HPDE6-E6E7 (cell line): ENCODE measurements around the gene PALM2AKAP2.

Source experiments
- DNase-seq: peaks from one replicate; pipeline ENCODE4 v3.0.0; 2011; ENCODE audit warnings: missing footprints; ENCODE audit errors: extremely low spot score

The PALM2AKAP2 gene

DNA sequence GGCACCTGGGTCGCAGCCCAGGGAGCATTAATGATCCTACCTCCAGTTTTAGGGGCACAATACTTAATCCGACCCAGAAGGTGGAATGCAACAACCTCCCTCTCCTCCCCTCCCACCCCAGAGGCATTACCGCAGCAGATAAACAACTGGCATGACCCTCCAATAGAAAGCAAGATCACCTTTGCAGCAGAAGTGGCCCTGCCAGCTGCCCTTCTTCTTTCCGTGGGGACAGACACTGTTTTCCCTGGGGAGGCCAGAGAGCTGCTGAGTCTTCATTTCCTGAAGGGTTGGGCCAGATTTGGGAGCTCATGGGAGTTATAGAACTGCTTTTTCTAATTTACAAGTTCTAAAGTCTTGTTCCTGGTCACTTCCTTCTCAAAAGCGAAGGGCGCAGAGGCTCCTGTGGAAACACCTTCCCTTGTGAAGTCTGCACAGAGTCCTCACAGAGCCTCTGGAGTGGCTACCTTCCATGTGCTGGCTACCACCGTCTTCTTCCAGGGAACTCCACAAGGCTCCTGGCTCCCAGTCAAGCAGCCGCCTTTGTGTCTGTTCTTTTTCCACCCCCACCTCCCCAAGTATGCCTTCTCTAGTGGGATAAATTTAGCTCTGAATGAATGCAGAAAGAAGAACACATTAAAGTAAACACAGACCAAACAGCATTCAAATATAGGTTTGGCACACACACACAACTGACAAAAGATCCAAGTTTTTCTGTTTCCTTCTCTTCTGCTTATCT is 8.0 kb upstream of the PALM2AKAP2 start:
- DNase-seq: no peak

DNA sequence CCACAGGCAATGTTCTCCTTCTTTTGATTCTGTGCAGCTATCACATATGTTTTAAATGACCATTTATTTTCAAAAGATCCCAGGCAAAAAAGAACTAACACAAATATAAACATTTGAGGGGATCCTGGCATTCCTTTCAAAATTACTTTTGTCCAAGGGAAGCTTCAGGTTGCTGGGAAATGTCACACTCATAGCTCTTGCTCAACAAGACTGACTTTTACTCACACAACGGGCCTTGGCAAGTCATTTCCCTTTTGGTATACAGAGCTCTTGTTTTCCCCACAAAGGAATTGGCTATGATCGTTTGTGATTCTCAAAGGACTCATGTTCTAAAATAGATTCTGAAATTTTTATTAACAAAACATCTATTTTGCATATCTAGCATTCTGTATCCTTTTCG is 4.5 kb upstream of the PALM2AKAP2 start:
- no peak for DNase-seq

DNA sequence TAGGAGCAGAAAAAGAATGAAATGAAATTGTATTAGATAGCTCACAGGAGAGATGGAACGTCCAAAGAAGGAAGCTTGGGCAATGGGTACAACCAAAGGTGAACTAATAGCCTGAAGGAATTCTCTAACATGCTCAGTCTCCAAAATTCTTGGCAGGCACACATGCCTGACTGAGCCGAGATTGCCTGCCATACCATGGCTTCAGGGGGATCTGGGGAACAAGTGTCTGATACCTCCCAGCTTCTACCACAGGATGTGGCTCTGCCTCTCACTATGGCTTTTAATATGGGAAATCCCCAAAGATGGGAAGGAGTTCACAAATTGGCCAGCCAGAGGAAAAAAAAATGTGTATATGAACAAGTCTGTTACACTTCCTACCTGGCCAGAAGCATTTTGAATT is 3.6 kb upstream of the PALM2AKAP2 start:
- no peak for DNase-seq

DNA sequence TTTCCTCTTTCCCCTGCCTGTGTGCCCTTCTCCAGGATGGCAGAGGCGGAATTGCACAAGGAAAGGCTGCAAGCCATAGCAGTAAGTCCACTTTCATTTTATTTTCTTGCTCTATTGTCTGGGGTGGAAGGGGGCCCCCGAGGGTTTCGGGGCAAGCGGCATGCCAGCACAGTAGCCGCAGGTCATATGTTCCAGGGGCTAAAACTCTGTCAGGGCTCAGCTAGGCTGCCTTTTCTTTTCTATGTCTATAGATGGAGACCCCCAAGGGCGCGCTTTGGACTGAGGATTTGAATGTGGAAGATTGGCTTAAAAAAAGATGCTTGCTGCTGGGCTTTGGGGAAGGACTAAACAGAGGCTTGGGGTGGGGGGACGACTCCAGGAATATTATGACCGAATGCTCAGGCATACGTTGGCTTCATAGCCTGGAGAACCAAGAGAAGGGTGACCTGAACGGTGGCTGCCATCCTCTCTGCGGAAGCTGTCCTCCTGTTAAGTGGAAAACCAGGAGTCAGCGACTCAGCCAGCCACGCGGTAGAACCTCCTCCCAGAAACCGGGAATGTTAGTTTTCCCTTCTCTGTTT is 545 bp downstream of the PALM2AKAP2 start:
- no peak for DNase-seq

DNA sequence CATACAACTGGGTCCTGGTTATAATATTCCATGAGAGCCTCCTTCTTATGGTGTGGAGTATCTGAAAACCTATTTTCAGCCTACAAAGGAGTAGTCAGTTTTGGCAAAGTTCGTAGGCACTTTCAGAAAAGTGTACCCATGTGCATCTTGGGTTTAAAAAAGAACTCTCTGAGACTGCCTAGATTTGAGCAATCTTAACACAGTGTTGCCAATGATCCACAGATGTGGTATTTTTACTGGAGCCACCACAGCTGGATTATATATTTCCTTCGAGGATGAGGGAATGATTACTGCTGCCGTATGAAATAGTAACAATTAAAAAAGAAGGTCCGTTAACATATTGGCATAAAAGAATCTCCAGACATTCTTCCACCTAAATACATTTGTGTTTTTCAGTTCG is 1.1 kb downstream of the PALM2AKAP2 start:
- no peak for DNase-seq

DNA sequence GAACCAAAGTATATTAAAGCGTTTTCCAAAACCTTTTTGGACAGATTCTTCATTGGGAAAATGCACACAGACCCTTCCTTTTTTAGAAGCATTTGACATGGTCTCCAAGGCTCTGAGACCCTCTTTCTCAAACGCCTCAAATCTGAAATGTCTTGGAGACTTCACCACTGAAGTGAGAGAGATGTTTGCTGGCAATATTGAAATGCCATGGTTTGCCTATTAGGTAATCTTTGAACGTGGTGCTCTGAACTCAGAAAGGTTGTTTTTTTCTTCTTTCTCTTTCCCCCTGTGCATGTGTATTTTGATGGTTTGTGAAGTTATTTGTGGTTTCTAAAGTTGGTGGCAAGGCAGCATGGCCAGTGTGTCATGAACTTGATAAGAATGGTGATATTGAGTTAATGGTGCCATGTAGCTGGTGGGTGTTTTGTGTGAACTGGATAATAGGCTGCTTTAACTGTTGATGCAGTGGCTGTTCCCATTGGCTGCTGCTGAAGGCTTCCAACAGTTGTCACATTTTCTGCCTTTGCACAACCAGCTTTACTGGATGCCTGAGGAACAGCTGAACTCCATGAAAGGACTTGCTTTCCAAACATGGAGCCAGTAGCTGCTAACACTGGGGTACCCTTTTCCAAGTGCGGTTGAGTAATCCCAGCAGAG is 1.7 kb downstream of the PALM2AKAP2 start:
- no peak for DNase-seq

DNA sequence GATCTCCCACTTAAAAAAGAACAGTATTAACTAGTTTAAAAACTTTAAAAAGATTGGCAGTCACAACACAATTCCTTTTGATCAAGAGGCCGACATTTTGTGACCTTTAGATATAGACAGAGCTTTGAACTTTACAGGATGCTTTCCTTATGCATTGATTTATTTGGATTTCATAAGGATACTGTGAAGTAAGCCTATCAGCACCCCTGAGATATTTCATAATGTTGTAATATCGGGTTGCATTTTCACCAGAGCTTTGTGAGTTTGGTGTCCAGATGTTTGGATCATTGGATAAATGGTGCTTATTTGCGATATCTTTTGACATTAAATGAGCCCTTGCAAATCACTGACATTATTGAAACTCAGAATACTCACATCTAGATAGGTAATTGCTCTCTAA is 7.7 kb downstream of the PALM2AKAP2 start:
- DNase-seq: no peak

DNA sequence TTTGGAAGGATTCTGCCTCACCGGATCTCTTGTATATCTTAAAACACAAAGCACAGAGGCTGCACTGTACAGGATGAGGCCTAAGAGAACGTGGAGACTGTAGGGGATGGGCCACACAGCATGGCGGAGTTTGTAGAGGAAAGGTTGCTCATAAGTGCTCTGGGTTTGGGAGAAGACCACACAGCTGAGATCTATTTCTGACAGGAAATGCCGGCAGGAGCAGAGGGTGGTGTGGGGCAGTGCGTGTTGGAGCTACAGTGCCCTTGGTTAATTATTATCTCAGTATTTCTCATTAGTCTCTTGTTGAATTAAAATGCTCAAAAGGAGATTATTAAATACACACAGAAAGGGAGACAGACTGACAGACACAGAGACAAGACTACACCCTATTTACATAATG is 9.6 kb downstream of the PALM2AKAP2 start:
- DNase-seq: no peak

DNA sequence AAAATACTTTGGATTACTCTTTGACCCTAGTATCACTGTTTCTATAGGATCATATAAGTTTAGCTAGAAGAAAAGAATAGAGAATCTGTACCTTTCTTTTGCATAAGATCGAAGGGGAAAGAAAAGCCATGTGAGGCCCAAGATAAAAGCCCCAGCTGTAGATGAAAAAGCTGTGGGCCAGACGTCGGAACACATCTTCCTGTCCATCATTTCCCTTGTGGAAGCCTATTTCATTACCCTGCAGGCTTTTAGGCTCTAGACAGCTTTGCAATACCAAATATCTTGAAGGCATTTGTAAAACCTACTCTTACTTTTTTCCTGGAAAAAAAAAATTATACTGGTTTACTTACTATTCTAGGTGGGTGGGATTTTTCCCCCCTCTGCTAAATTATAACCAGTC is 10.0 kb downstream of the PALM2AKAP2 start:
- DNase-seq: no peak

DNA sequence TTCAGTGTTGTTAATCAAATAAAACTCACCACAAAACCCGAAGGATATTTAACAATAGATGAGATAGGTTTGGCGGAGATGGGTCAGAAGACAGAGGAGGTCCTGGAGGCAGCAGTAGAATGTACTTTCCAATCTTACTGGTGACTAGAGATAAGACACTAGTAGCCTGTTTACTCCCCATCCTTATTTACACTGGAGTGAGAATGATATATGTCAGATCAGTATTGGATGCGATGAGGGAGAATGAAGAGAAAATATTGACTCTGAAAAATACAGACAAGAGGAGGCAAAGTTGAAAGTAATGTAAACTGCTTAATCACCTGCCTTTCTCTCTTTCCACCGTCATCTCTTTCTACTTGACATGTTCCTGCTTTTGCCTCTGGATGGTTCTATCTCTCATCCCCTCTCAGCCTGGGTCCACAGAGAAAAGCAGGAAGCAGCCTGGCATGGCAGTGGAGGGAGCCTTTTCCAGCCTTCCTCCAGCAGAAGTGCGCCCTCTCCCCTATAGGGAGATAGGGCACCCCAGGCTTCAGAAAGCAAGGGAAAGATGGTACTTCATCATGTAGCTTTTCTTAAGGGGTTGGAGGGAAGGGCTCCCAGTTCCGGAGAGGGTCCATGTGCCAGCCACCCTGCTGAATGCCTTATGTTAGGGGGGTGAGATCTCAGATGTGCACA is 11.1 kb downstream of the PALM2AKAP2 start:
- no peak for DNase-seq

DNA sequence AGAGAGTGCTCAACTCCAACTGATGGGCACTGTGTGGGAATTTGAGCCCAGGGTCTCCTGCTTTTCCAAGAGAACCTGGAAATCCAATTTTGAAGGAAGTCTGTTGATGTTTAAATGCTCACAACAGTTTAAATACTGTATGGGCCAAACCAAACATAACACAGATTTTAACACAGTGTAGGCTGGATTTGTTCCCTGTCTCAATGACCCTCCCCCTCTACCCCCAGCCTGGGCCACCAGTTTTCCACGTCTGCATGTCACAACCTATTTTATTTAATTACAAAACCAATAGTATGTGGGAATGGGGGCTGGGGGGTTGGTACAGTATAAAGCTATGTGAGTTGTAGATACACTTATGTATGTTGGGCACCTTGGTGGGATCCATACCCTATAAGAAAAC is 11.7 kb downstream of the PALM2AKAP2 start:
- DNase-seq: no peak

DNA sequence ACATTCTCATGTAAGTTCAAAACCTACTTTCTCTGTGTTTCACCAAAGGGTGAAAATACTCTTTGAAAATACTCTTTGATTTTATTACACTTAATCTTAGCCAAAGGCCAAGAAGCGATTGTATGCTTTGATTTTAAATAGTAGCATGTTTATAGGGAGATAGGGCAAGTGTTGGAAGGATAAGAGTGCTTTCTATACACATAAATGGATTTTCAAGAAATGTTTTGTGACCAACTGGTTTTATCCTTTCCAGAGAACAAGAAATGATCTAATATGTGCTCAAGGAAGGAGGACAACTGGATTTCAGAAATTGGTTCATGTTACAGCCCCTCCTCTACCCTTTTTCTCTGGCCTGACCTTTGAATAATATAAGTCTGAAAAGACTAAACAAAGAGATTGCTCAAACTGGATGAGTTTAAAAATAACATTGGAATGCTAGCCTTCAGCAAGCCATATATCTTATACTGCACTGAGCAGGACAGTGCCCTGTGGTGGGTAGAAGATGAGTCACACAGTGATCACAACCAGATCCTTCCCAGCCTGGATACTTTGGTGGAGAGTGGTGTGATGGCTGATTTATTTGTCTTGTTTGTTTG is 13.1 kb downstream of the PALM2AKAP2 start:
- peak; percentile 64 for DNase-seq

DNA sequence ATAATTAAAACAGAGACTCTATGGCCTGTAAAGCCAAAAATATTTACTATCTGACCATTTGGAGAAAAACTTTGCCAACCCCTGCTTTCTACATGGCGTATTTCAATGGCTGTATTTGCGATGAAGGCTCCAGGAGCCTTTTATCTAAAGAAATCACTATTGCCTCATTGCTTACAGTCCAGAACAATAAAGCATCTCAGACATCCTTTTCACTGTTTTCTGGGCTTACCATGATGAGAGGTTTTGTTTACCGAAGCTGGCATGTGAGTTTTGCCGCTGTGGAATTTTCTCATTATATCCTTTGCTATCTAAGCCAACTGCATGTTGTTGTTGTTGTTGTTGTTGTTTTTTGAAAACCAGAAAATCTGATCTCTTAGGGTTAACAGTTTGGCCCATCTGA is 13.9 kb downstream of the PALM2AKAP2 start:
- no peak for DNase-seq

DNA sequence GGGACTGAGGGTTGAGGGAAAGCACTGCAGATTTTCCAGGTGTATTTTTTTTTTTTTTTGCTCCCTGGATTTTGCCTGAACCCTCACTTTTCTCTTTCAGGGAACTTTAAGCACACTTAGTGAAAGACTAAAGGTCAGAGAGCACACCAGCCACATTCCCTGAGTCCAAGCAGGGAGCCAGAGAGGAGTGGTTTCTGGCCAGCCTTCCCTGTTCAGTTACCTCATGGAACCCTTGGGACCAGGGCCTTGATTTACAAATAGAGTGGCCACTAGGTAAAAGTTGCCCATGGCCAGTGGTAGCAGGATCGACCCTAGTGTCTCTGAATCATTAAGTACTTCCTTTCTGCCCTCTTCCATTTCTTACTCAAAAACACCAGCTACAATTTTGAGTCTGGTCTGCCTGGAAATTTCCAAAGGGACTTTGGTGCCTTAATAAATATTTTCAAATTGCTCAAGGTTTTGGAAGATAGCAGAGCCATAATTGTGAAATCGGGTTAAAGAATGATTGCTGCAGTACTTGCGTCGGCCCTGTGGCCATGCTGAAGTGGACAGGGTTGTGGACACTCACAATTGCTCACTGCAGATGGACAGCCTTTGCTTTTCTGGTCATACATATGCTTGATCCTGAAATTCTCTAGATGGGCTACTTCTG is 14.5 kb downstream of the PALM2AKAP2 start:
- no peak for DNase-seq

DNA sequence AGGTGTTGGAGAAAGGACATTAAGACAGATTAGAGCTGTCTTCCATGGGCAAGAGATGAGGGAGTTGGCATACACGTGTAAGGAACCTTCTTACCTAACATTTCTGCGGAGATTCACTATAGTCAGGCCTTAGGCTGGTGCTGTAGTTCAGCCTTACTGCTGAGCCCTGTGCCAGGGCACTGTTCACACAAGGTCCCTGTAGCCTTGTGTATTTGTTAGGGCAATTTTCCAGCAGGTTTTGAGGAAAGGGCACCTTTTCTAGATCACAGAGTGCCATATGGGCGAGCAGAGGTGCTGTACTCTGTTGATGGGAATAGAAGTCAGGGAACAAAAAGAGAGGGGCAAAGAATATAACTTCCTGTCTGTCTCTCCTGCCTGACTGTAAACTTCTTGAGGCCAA is 15.6 kb downstream of the PALM2AKAP2 start:
- DNase-seq: no peak

DNA sequence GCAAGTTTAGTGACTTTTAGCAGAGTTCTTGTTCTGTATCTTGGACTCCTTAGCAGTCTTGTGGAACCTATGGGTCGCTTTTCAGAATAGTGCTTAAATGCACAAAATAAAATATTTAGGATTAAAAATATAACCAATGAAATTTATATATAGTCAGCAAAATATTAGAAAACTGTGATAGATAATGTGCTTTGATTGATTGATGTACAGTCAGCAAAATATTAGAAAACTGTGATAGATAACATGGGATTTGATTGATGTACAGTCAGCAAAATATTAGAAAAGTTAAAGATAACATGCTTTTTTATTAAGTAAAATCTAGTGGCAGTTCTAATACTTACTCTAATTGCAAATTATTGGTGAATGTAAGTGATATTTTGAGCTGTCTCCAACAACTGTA is 16.1 kb downstream of the PALM2AKAP2 start:
- DNase-seq: no peak

DNA sequence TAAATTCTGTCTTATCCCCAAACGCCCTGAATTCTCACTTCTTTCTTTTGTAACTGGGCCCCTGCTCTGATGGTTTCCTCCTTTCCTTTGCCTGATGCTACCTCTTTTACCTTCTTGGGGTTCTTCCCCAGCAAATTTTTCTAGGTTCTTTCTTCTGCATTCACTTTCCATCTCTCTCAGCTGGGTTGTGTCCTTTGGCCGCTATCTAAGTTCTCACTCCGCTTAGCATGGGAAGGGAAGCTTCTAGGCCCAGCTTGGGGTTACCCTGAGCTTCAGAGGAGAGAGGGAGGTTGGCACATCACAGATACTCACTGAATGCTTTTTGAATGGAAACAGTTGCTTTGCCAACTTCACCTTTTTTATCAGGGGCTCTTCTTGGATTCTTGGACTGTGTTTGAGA is 17.0 kb downstream of the PALM2AKAP2 start:
- no peak for DNase-seq

DNA sequence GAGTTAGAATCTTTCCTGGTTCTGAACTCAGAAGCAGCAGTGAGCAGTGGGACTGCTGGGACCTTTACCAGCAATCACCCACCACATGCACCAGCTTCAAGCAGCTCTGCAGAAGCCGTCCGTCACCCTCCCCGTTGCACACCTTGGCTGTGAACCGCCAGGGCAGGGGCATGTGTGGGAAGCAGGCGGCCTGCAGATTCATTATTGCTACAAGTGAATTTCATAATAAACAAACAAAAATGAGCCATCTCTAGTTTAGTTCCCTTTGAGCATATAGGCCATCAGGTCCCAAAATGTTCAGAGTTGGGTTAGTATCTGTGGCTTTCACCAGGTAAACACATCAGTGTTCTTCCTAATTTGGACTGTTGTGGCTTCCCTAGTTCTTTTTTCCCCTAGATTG is 17.5 kb downstream of the PALM2AKAP2 start:
- no peak for DNase-seq

DNA sequence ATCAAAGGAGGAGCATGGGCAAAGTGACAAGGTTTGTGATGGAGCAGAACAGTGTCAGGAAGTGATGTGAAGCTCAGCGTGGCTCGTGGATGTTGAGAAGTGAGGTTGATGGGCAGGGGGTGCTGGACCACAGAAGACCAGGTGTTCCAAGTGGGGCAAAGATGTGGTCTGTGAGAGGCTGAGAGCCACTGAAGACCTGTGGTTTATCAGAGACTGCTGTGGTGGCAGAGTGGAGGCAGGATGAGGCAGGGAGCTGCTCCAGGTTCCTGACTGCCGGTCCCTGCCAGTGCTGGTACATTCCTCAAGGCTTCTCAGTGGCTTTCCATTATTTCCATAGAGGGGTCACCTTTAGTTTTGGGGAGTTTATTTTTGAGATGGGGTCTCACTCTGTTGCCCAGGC is 19.1 kb downstream of the PALM2AKAP2 start:
- DNase-seq: no peak

DNA sequence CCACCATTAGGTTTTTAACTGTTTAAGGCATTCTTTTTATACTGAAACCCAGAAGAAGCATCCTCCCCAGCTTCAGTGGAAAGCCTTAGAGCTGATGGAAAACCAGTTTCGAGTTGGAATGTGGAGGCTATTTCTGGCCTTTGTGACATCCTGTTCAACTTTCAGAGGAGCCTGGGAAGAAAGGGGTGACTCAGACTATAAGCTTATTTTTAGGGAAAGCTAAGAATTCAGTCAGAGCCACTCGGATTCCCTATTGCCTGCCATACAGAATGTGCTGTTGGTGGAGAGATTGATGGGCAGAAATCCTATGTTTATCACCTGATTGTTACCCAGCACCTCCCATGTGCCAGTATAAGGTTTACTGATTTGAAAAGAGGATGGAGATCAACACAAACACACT is 19.8 kb downstream of the PALM2AKAP2 start:
- no peak for DNase-seq

DNA sequence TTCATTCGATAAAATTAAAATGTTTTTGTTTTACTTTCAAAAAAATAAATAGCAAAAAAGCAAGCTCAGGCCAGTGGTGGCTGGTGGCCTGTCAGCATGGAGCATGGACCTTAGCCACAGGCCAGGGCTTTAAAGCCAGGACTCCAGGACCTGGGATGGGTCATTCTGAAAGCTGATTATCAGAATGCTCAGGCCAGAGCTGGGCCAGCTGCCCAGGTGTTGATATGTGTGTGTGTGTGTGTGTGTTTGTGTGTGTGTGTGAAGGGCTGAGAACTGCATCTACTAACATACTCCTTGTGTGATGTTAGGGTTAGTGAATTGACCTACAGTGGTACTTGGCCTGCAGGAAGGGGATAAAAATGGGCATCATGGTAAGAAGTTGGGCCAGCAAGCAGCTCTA is 21.5 kb downstream of the PALM2AKAP2 start:
- no peak for DNase-seq

DNA sequence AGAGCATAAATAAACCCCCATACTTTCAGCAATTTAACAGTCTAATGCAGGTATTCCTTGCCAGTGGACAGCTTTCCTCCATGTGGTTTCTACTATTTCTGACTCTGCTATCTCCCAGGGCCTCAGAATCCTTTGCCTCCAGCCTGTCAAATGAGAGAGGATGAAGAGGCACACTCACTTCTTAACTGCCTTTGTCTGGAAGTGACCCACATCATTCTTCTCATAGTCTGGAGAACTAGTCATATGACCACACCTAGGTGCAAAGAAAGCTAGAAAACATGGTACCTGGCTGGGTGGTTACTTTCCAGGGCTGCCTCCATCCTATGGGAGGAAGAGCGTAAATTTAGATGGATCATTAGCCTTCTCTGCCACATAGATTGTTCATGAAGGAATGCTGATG is 22.5 kb downstream of the PALM2AKAP2 start:
- no peak for DNase-seq
